Hematopoietic multipotent progenitor cell (in vitro differentiated cells): Measurements from ENCODE around the gene EFNB3. TPM values are rescaled to one million over a fixed set of nuclear protein-coding genes. Genes with fewer than 3 reads are reported as not detected.

ENCODE experiments used
- DNase-seq, 3 donors: peaks; one replicate each; pipeline ENCODE4 v3.0.0-alpha.2; 2011 to 2015; ENCODE audit warnings: low read depth in 2 of 3, low spot score in 2 of 3
- total RNA-seq: library from RNA; depleted of rRNA; stranded (reverse); fragments of >200 nt; gene quantifications from one replicate; pipeline ENCODE4 v1.2.3, GENCODE V29; 2012

Gene EFNB3
- total RNA-seq, 1 donor, result under 0.01 TPM

- no peak for DNase-seq
Observed at GRCh38 chr17:7756968-7757367, 52.0 kb downstream of the EFNB3 start.

Other genes with a start within 250 kb of the EFNB3 start
- gene ZBTB4, start 225.6 kb upstream of the EFNB3 start, total RNA-seq, result 17.8 TPM
- not detected for gene SLC35G6, start 223.8 kb upstream of the EFNB3 start, total RNA-seq
- 234 TPM for gene POLR2A, start 220.8 kb upstream of the EFNB3 start, total RNA-seq
- gene TNFSF12, start 156.1 kb upstream of the EFNB3 start, total RNA-seq, result 11.0 TPM
- gene TNFSF13, start 146.5 kb upstream of the EFNB3 start, total RNA-seq, result 15.3 TPM
- 50.1 TPM for gene SENP3, start 143.3 kb upstream of the EFNB3 start, total RNA-seq
- gene CD68, start 125.6 kb upstream of the EFNB3 start, total RNA-seq, result 16.4 TPM
- gene MPDU1, start 121.3 kb upstream of the EFNB3 start, total RNA-seq, result 118 TPM
- gene SOX15, start 115.1 kb upstream of the EFNB3 start, total RNA-seq, result 0.81 TPM
- 22.6 TPM for gene FXR2, start 90.3 kb upstream of the EFNB3 start, total RNA-seq
- 14.0 TPM for gene SAT2, start 77.4 kb upstream of the EFNB3 start, total RNA-seq
- gene SHBG, start 75.1 kb upstream of the EFNB3 start, total RNA-seq, result not detected
- gene ATP1B2, start 54.3 kb upstream of the EFNB3 start, total RNA-seq, result not detected
- gene TP53, start 17.7 kb upstream of the EFNB3 start, total RNA-seq, result 72.4 TPM
- gene WRAP53, start 16.7 kb upstream of the EFNB3 start, total RNA-seq, result 14.5 TPM
- gene DNAH2, start 12.5 kb downstream of the EFNB3 start, total RNA-seq, result under 0.01 TPM
- gene KDM6B, start 129.0 kb downstream of the EFNB3 start, total RNA-seq, result 24.8 TPM
- 4.6 TPM for gene TMEM88, start 149.9 kb downstream of the EFNB3 start, total RNA-seq
- gene NAA38, start 152.4 kb downstream of the EFNB3 start, total RNA-seq, result 97.8 TPM
- 9.4 TPM for gene CYB5D1, start 152.8 kb downstream of the EFNB3 start, total RNA-seq
- 110 TPM for gene CHD3, start 183.6 kb downstream of the EFNB3 start, total RNA-seq
- gene RNF227, start 211.1 kb downstream of the EFNB3 start, total RNA-seq, result 10.0 TPM
- gene KCNAB3, start 224.7 kb downstream of the EFNB3 start, total RNA-seq, result 1.1 TPM
- 66.5 TPM for gene TRAPPC1, start 226.7 kb downstream of the EFNB3 start, total RNA-seq
- 36.6 TPM for gene CNTROB, start 227.0 kb downstream of the EFNB3 start, total RNA-seq